ENCODE results near the gene DOCK9.
A peak's percentile ranks its signal among the peaks of the same experiment; 100 is the strongest.

The DOCK9 gene

GRCh38 chr13:98977568-98978265 lies at the start of gene DOCK9:
Gene DOCK9, minus strand, starts transcription at chr13:98978064. Its CDS starts 155 bp downstream, at chr13:98977909.
- no peak for DNase-seq

DNA sequence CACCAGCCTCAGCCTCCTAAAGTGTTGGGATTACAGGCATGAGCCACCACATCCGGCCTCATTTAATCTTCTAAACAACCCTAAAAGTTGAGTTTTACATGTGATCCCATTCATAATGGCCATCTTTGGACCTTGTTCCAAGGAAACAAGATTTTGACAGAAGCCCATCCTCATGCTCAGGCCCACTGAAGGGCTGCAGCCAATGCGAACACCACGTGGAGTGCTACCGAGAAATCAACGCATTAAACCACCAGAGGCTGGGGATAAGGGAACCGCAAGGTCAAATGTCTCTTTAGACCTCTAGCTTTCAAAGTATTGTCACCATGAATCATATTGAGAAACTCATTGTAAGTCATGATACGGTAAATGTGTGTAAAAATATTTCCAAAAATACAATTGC lies 49.4 kb upstream of the DOCK9 start:
- peak; percentile 44 for DNase-seq

- no peak for DNase-seq
These were observed 45.1 kb upstream of the DOCK9 start for GRCh38 chr13:99022941-99023340.

GRCh38 chr13:99018418-99019180 lies 40.7 kb upstream of the DOCK9 start:
- no peak for DNase-seq

GRCh38 chr13:99015606-99016490 lies 38.0 kb upstream of the DOCK9 start:
- no peak for DNase-seq

DNA sequence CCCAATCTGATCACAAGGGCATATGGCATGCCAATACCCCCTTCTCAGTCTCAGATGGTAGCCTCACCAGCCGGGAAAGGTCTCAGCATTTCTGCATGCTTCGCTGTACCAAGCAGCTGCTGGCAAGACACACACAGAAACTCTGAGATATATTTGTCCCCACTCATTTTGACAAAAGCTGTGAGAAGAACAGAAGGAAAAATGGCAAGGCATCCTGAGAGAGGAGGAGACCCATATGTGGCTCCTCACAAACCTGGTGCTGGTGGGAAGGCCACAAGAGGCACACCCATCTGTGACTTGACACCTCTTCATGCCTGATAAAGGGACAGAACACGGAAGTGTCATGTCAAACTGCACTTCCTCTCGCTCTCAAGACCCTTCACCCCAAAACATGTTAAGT lies 36.7 kb upstream of the DOCK9 start:
- DNase-seq, result no peak

DNA sequence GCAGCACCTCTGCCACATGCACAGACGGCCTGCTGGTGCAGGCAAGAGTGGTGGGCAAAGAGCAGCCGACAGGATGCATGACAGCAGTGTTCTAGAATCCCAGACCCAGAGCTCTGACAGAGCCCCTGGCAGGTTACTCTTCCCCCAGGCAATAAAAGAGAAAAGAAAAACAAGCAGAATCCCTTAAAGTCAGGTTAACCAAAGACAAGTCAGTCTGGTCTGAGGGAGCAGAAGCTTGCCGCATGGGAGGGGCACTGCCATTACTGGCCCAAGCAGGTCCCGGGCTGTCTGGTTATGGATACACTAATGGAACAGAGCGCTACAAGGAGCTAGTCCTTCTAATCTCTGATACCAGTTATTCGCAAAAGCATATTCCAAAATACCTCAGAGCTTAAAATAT lies 36.1 kb upstream of the DOCK9 start:
- DNase-seq, result no peak

- no peak for DNase-seq
These were observed 34.7 kb upstream of the DOCK9 start for GRCh38 chr13:99012539-99012938.

DNA sequence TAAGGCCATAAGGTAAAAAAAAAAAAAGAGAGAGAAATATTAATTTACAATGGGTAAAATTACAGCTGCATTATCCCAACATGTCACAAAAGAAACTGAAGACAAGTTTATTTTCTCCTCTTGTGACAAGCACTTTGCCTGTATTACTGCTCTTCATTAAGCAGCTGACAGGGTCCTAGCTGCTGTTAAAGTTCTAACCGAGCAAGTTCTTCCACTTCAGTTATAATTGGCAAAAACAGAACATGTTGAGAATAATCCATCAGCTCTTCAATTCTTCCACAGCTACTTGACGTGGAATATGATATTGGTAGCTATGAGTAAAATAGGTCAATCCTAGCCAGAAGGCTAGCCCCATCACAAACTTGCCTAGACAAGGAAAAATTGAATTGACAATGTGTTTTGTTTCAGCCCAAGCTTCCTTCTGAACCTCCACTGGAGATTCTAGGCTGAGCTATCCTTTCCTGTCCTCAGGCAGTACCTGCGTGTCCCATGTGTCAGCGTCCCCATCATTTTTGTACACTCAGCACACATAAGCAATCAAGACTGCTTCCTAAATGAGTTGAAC lies 32.2 kb upstream of the DOCK9 start:
- DNase-seq, result no peak

DNA sequence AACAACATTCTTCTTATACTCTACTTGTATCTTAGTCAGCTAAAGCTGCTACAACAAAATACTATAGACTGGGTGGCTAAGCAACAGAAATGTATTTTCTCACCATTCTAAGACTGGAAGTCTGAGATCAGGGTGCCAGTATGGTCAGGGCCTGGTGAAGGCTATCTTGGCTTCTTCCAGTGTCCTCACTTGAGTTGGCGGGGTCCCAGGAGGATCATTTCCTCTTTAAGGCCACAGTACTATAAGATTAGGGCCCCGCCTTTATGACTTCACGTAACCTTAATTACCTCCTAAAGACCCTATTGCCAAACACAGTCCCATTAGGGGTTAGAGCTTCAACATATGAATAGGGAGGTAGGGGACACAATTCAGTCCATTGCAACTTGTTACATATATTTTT lies 30.7 kb upstream of the DOCK9 start:
- no peak for DNase-seq

GRCh38 chr13:99007414-99007986 lies 29.6 kb upstream of the DOCK9 start:
- no peak for DNase-seq

- DNase-seq, result no peak
These were observed 27.7 kb upstream of the DOCK9 start for GRCh38 chr13:99005609-99006008.

- DNase-seq, result no peak
These were observed 27.1 kb upstream of the DOCK9 start for GRCh38 chr13:99004978-99005377.

DNA sequence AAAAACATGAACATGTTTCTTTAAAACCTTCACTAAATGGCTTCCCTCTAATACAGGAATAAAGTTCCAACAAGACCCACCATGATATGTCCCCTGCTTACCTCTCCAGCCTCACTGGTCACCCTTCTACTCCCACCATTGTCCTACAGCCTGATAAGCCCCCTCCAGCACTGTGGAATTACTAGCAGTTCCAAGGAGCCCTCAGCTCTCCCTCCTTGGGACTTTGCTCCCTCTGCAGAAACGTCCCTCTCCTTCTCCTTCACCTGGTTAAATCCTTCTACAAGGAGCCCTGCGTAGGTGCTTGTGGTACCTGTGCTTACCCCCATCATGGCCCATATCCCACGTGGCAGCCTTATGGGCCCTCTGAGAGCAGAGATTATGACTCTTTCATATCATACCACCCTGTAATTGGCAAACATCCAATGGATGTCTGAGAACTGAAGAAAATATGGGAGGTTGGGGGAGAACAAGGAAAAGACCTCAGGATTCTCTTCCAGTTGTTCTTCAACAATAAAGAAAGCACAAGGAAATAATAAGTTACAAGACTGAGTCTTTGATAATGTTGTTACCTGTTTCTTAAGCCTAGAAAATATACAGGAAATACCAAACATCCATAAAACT lies 26.1 kb upstream of the DOCK9 start:
- DNase-seq, result no peak

- no peak for DNase-seq
These were observed 25.3 kb upstream of the DOCK9 start for GRCh38 chr13:99003186-99003585.

GRCh38 chr13:99002172-99002710 lies 24.4 kb upstream of the DOCK9 start:
- no peak for DNase-seq

- no peak for DNase-seq
These were observed 22.3 kb upstream of the DOCK9 start for GRCh38 chr13:99000137-99000536.

GRCh38 chr13:98999639-98999952 lies 21.7 kb upstream of the DOCK9 start:
- DNase-seq, result no peak

DNA sequence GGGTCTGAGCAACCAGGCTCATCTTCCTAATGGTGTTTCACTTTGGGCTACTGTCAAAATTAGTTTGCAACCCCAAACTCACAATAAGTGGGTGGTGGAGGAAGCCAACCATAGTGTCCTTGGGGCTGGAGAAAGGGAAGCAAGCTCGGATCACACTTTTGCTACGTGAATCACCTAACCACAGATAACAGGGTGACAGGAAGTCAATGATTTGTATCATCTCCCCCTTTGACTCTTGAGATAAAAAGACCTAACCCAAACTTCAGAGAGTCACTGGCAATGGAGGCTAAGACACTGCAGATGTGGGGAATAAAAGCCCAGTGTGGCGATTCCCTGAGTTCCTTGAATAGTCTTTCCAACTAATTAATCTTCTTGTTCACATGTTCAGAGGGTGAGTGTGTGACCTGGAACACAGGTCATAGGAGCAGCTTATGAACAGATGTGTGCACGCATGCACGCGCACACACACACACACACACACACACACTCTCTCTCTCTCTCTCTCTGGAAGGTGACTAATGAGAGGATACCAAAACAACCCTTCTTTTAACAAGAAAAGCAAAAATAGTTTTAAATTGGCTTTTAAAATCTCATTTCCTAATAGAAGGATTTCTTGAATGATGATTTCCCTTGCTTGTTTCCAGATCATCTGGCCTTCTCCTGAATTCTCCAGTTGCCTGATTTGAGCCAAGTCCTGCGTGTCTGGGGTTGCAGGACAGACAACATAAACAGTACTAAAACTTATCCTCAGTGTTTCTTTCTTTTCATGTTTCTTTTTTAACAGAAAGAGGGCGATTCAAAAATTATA lies 21.2 kb upstream of the DOCK9 start:
- peak; percentile 46 for DNase-seq

GRCh38 chr13:98997738-98998641 lies 20.1 kb upstream of the DOCK9 start:
- peak; percentile 39 for DNase-seq

Data from stimulated activated CD4-positive, alpha-beta T cell treated with anti-CD3 and anti-CD28 coated beads, Interleukin-15, amount 100 ng/mL, for 24 hours (primary cell).